GM03348 (cell line): ENCODE results near the gene LYAR.

Experiments used
- DNase-seq: peaks from one replicate; pipeline ENCODE4 v3.0.0; 2012; ENCODE audit warnings: low spot score

The LYAR gene

DNA sequence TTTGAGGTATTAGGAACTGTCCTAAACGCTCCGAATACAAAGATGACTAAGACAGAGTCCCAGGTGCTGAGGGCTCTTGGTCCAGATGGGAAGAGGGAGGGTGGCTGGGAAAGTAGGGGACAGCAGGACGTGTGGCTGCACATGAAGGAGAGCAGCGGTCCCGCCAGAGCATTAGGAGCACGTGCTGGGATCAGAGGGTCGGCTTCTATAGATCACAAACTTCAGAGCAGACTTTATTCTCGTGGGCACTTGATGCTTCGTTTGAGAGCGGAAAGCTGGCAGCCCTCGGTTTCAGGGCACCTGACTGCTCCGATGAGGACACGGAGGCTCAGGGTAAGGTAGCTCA is 26.2 kb upstream of the LYAR start:
- no peak for DNase-seq

DNA sequence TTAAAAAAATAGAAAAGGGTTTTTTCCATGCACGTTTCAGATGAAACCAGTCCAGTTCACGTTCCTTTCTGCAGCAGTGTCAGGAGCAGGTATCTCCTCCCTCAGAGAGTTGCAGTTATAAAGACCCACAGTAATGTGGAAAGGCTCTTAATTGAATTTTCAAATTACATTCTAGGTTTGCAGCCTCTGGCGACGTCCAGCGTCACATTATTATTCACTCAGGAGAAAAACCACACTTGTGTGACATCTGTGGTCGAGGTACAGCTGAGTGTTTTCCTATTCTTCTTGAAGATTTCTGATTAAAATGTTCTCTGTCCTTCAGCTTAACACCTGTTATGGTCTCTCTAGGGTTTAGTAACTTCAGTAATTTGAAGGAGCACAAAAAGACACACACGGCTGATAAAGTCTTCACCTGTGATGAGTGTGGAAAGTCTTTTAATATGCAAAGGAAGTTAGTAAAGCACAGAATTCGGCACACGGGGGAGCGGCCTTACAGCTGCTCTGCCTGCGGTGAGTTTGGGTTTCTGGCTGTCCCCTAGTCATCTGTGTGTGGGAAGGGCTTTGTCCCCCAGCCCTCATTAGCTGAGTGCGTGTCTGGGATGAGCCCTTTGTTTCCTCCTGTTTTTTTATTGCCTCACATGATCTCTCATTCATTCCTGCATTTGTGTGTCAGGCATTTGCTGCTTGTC is 25.7 kb upstream of the LYAR start:
- no peak for DNase-seq

DNA sequence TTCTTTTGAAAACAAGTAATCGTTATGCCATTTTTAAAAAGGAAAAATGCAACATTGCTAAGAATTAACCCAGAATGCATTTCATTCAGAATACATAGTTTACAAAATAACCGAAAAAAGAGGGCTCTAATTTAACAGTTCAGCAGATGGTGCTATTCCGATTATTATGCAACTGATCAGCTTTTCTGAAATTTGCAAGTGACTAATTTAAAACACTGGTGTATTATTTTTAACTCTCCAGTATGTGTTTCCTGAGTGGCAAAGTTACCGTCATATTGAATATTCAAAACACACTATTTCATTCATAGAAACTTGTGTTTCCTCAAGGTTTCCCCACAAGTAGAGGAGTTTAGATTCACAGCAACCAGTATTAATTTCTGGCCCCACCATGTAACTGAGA is 21.2 kb upstream of the LYAR start:
- no peak for DNase-seq

DNA sequence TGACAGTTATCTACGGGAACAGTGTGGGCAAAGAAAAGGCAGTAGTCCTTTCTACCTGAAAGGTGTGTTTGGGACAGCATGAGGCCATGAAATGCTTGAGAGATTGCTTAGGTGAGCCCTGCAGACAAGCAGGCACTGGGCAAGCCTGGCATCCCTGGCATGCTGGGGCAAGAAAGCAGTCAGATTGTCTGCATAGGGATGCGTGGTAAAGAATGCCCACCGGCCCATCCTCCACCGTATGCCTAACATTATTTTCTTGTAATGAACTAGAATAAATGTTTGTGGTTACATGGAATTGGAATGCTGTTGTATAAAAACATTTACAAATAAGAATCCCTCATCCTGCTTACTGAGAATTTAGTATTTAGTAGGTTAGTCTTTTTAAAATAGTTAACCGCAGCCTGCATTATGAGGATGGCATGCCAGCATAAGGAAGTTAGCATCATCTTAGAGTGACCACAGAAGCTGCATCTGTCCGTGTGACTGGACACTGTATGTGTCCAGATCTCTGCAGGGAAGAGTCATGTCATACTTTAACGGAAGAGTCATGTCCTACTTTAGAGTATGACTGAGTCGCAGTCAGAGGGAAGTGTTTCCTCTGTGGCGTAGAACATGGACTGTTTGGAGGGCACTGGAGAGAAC is 19.0 kb upstream of the LYAR start:
- no peak for DNase-seq

DNA sequence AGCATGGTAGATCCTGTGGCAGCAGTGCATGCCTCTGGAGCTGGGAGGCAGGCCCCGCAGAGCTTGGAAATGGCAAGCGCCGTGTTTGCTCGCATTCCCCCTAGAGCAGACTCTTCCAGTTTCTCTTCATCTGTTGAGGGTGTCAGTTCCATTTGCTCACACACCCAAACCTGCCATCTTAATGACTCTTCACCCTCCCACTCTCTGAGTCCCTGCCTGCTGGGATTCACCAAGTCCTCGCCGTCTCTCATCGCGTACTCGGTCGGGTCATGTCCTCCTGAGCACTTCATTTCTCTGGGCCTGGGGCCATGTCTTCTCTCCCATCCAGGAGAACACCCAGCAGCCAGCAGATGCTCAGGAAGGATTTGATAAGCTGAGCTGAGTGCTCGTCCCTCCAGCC is 17.0 kb upstream of the LYAR start:
- DNase-seq, result no peak

DNA sequence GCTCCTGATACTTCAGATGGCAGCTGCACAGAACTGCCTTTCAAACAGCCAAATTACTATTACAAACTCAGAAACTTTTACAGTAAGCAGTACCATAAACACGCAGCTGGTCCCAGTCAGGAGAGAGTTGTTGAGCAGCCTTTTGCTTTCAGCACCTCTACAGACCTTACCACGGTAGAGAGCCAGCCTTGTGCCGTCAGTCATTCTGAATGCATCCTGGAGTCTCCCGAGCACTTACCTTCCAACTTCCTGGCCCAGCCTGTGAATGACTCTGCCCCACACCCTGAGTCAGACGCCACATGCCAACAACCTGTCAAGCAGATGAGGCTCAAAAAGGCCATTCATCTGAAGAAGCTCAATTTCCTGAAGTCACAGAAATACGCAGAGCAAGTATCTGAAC is 12.5 kb upstream of the LYAR start:
- DNase-seq, result no peak

DNA sequence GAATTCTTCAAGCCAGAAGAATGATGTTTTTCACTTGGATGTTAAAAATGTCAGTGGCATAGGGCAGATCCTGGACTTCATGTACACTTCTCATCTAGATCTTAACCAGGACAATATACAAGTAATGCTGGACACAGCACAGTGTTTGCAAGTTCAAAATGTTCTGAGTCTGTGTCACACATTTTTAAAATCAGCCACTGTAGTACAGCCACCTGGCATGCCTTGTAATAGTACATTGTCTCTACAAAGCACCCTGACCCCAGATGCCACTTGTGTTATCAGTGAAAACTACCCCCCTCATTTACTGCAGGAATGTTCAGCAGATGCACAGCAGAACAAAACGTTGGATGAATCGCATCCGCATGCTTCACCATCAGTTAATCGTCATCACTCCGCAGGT is 12.0 kb upstream of the LYAR start:
- DNase-seq, result no peak

DNA sequence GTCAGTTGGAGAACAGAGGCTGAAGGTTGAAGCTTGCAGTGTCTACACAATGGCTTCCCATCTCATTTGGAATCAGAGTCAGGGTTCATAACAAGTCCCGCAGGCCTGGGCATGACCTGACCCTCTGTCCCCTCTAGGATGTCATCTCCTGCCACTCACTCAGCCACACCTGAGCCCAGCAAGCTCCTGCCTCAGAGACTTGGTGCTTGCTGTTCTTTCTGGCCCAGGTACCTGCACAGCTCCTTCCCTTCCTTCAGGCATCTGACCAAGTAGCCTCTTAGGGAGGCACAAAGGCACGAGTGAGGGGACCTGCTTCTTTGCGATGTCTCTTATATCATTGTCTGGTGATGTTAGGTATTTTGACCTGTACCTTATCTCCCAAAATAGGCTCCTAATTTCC is 9.1 kb upstream of the LYAR start:
- no peak for DNase-seq

DNA sequence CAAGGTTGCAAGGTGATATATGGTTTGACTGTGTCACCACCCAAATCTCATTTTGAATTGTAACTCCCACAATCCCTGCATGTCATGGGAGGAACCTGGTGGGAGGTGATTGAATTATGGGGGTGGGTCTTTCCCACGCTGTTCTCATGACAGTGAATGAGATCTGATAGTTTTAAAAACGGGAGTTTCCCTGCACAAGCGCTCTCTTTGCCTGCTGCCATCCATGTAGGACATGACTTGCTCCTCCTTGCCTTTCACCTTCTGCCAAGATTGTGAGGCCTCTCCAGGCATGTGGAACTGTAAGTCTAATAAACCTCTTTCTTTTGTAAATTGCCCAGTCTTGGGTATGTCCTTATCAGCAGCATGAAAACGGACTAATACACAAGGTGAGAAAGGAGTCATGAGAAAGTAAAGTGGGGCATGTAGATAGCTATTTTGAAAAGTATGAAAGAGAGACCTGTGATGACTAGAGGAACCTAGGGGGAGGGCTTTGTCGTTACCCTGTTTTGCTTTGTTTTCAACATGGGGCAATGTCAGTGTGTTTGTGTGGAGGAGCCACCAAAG is 6.4 kb upstream of the LYAR start:
- DNase-seq, result no peak

DNA sequence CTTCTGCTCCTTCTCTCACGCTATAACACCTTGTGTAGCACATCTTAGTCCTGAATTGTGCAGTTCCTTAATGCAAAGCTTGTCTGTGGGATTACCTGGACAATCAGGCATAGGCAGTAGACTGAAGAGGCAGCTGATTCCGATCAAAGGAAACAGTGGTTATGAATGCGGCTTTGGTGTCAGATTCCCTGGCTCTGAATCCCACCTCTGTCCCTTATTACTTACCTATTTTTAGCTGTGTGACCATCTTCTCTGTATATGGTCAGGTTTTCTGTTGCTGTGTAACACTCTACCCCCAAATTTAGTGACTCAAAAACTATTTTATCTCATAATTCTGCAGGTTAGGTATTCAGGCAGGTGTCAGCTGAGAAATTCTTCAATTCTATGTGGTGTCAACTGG is 3.3 kb upstream of the LYAR start:
- no peak for DNase-seq

DNA sequence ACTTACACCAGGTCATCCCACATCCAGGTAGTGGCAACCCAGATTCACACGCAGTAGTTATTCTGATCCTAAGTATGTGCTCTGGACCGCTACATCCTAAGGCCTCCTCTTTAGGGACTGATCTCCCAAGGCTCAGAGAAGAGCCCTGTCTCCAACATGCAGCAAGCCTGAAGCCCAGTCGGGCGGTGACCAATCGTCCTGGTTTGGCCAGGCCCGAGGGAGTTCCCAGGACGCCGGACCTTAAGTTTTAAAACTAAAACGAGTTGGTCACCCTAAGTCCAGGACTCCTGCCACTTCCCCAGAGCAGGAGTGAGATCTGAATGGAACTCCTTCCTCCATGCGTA is 385 bp downstream of the LYAR start:
- DNase-seq, result no peak

DNA sequence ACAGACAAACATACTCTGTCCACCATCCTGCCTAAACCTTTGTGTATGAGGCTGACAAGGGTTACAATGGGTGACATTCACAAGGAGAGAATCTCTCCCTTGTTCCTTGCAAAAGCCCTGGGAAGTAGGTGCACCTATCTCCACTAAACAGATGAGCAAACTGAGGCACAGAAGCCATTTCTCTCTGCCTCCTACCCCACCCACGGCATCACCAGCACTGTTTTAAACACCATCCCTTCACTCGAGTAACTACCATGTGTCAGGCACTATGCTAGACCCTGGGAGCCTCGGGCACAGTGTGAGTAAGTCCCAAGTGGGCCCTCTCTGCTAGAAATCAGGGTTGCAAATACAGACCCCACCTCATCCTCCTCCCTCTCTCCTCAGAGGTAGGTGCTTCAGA is 899 bp downstream of the LYAR start:
- no peak for DNase-seq

DNA sequence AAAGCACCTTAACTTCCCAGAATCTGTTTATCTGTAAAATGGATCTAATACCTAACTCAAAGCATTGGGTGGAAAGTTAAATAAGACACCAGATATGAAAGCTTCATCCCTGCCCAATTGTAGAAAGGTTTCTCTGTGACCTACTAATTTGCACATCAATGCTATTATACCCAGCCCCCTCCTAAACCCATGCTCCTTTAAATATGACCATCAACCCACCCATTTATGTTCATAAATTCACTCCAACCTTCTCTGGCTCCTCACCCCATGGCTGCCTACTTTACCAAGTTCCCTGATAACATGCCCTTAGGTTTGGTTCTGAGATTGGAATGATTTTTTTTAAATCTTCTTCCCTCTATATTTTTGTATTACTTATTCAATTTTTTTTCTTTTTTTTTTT is 1.9 kb downstream of the LYAR start:
- no peak for DNase-seq

DNA sequence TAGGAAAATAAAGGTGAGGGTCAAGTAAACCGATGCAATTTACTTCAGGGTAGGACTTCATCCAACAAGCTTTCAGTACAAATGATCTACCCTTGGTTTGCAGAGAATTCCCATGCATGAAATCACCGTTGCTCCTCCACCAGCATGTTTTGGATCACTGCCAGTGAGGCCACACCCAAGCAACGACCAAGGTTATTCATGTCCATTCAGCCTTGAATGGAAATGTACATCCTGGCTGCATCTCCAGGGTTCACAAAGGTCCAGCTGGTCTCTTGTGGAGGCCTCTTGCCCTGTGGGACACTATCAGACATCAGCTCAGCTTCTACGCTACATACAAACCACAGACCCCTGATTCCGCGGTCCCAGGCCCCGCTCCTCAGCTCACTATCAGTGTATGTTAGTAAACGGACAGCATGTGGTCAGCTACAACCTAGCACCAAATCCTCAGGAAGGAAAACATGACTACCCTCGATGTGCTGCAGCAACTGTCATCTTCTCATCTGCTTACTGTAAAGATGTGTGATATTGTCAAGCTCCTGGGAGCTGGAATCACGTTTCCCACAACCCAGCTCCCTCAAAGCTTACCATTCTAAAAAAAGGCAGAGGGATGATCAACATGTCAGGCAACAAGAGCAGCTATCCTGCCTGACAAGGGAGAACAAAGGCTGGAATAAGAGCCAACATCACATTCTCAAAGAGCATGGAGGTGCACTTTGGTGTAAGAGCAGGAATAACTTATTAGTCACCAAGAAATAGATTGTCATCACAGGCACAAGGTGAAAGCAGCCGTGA is 4.9 kb downstream of the LYAR start:
- DNase-seq, result no peak

DNA sequence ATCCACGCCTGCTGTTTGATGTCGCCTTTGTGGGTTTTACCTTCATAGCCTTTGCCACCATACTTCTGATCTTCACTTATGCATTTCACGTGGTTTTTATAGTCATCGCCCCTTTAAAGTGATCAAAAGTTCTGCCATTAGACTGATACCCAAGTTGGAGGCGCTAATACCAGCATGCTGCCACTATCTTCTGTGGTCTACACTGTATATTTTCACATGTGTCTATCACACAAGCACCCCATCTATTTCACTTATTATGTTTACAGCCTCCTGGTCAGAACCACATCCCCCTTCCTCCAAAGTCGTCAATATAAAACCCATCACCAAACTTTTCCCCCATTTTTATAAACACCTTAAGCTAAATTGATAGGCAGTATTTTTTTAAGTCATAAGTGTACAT is 8.2 kb downstream of the LYAR start:
- DNase-seq, result no peak

DNA sequence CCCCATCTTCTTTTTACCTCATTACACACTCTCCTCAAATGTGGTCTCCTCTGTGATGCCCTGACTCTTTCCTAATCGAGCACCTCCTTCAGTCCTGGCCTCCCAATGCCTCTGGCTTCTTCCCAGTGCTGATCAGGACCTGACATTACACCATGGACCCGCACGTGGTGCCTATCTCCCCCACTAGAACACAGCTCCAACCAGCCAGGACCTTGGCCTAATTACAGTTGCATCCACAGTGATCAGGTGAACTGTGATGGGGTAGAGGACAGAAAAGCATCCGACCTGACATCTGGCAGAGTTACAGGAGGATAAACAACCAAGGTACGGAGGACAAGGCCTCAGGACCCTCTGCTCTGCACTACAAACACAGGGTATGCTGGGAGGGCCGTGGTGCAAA is 12.4 kb downstream of the LYAR start:
- DNase-seq, result no peak

DNA sequence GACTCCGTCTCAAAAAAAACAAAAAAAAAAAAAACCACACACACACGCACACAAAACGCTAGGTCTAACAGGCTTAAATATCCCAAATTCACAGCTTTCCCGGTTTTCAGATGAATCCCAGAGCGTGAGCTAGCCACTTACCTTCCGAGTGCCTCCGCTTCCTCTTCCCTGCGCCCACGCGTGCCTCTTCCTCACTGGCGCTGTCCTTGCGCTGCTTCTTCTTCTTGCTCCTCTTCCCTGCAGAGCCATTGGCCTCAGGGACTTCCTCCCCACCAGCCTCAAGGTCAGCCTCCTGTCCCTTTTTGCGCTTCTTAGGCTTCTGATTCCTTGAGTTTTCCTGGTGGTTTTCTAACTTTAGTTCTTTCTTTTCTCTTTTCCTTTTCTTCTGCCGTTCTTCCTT is 15.7 kb downstream of the LYAR start:
- DNase-seq, result no peak

DNA sequence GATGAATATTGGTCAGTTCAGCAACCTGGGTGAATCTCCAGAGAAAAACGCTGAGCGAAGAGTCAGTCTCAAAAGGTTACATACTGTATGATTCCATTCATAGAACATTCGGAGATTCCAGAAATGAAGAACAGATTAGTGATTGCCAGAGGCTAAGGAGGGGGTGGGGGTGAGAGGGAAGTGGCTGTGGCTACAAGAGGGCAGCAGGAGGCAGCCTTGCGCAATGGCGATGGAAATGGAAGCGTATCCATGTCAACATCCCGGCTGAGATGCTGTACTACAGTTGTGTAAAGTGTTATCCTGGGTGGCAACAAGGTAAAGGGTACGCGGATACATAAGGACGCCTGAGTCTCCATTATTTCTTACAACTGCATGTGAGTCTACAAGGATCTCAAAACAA is 18.0 kb downstream of the LYAR start:
- DNase-seq, result no peak

DNA sequence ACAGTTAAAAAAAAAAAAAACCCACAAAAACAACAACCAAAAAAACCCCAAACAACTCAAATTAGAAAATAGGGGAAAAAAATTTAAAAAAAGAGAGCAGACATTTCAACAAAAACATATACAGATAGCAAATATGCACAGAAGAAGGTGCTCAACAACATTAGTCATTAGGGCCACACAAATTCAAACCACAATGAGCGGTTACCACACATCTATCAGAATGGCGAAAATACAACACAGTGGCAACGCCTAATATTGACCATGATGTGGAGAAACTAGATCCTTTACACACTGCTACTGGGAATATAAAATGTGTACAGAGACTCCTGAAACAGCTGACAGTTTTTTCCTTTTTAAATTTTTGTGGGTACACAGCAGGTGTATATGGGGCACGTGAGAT is 19.4 kb downstream of the LYAR start:
- DNase-seq, result no peak

DNA sequence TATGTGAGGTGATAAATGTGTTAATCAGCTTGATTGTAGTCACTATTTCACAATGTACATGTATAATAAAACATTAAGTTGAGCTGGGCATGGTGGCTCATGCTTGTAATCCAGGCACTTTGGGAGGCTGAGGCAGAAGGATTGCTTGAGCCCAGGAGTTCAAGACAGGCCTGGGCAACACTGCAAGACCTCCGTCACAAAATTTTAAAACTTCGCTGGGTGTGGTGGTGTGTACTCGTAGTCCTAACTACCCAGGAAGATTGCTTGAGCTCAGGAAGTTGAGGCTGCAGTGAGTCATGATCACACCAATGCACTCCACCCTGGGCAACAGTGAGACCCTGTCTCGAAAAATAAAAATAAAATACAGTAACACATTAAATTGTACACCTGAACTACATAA is 20.1 kb downstream of the LYAR start:
- DNase-seq, result no peak

DNA sequence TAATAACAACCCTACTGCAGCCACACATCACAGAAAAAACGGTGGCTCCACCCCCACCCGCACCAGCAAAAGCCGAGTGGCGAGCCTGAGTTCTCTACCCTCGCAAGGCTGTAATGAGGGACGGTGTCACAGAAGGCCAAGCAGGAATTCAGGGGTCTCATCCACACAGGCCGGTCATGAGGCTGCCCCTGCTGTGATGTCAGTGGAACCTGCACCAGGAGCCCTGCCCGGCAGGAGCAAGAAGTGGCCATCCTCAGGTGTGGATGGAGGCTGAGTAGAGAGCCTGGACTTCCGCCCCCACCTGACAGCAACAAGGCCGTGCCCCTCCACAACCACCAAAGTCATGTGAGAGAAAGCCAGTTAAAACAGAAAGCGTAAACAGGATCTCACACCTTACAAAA is 20.6 kb downstream of the LYAR start:
- DNase-seq, result no peak

DNA sequence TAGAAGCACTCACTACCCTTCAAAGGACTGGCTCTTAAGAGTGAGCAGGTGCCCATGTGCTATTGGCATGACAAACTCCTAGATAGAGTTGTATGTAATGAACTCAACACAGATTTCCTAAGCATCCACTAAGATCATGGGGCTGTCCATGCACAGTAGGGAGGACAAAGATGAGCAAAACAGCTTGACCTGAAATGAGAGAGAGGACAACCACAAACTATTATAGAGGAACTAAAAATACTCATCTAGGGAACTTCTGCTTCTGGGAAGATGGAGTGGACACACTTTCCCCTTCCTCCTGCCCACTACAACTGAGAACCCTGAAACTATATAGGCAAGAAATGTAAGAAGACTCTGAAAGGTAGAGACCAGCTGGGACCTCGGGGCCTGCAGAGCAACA is 21.2 kb downstream of the LYAR start:
- DNase-seq, result no peak

DNA sequence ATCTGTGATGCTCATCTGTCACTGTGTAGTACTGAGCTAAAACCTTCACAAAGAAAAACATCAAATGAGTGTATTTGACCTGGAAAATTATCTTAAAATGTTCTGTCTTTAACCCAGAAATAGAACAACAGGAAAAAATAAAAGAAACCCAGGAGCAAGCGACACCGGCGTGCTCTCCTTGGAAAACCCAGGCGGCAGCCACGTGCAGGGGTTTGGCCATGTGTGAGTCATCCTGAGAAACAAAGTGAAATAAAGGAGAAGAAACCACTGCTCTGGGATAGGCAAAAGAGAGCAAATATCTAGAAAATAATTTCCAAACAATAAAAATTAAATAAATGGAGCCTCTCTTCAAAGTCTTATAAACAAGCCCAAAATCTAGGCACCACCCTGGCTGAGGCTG is 22.0 kb downstream of the LYAR start:
- no peak for DNase-seq
